Uterus (tissue), 2 donors: ENCODE results near the gene CDH15.

ENCODE experiments used
- POLR2A ChIP-seq, 2 donors: fragments of 450-650 bp; IDR thresholded peaks; one replicate each; pipeline ENCODE4 v1.6.1; 2016; ENCODE audit warnings: antibody characterized with exemption in 2 of 2, mild to moderate bottlenecking in 1 of 2, moderate library complexity in 1 of 2
- TF ChIP-seq, protein P1 (sequence below), 4 experiments: fragments of 200-600 bp in 2 of 4; fragments of 450-650 bp in 2 of 4; sonication (generic) in 2 of 4; IDR thresholded peaks; one replicate each; pipeline ENCODE4 v1.5.1; 2016 to 2019; ENCODE audit warnings: antibody characterized with exemption in 4 of 4, mild to moderate bottlenecking in 2 of 4, moderate library complexity in 1 of 4

DNA sequence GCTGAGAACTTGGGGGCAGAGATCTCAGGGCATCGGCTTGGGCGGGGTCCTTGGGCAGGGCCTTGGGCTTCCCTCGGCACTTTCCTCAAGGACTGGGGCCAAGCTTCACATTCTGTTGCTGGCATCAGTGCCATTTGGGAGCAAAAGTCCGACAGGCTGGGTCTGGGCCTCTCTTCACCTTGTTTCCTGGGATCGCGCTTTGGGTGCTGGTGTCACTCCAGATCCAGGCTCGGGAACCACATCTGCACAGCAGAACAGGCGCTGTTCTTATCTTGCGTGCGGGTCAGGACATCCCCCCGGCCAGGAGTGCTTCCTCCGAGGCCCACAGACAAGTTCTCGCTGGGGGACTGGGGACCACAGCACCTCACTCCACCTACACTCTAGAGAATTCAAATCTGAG lies 31.1 kb upstream of the CDH15 start:
- TF ChIP-seq, protein P1, sequence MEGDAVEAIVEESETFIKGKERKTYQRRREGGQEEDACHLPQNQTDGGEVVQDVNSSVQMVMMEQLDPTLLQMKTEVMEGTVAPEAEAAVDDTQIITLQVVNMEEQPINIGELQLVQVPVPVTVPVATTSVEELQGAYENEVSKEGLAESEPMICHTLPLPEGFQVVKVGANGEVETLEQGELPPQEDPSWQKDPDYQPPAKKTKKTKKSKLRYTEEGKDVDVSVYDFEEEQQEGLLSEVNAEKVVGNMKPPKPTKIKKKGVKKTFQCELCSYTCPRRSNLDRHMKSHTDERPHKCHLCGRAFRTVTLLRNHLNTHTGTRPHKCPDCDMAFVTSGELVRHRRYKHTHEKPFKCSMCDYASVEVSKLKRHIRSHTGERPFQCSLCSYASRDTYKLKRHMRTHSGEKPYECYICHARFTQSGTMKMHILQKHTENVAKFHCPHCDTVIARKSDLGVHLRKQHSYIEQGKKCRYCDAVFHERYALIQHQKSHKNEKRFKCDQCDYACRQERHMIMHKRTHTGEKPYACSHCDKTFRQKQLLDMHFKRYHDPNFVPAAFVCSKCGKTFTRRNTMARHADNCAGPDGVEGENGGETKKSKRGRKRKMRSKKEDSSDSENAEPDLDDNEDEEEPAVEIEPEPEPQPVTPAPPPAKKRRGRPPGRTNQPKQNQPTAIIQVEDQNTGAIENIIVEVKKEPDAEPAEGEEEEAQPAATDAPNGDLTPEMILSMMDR (IDR thresholded peaks at IDR 0.05): no peak
- TF ChIP-seq POLR2A (IDR thresholded peaks at IDR 0.05): no peak
